GM12872 (cell line): ENCODE data around the gene DBH.

Experiments
- TF ChIP-seq, protein P1 (sequence below): IDR thresholded peaks from 3 replicates; pipeline ENCODE4 v1.5.1; 2011; ENCODE audit warnings: low read depth, mild to moderate bottlenecking, low read length, moderate library complexity; ENCODE audit not compliant: insufficient read depth

DBH gene

DNA sequence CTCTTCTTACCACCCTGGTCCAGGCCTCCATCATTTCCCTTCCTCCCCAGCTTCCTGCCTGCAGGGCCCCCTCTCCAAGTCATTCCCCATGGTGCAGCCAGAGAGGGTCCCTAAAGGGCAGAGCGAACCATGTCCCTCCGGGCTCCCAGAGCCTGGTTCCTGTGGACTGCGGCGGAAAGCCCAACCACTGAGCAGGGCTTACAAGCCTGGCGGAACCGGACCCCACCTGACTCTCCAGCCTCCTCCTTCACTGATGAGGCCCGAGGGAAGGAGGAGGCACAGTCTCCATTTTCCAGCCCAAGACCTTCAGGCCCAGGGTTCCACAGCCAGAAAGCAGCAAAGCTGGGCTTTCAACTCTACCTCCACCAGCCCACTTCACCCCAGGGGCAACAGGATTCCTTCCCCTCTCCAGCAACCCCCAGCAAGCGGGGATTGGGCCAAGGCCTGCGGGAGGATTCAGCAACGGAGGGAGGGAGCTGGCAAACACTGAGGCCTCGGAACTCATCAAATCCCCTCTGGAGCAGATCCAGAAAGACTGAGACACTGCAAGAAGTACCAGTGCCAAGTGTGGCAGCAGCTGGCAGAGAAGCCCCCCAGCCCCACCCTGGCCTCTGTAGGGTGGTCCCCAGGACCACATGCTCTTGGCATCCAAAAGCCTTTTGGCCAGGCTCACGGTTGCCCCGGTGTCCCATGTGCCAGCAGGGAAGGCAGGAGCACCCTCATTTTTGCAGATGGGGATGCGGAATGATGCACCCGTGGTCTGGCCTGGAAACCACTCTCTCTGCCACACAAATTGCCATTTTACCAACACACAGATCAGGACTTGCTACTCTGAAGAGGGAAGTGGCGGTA, 30.1 kb upstream of the DBH start:
- TF ChIP-seq, protein P1, sequence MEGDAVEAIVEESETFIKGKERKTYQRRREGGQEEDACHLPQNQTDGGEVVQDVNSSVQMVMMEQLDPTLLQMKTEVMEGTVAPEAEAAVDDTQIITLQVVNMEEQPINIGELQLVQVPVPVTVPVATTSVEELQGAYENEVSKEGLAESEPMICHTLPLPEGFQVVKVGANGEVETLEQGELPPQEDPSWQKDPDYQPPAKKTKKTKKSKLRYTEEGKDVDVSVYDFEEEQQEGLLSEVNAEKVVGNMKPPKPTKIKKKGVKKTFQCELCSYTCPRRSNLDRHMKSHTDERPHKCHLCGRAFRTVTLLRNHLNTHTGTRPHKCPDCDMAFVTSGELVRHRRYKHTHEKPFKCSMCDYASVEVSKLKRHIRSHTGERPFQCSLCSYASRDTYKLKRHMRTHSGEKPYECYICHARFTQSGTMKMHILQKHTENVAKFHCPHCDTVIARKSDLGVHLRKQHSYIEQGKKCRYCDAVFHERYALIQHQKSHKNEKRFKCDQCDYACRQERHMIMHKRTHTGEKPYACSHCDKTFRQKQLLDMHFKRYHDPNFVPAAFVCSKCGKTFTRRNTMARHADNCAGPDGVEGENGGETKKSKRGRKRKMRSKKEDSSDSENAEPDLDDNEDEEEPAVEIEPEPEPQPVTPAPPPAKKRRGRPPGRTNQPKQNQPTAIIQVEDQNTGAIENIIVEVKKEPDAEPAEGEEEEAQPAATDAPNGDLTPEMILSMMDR, result no peak

DNA sequence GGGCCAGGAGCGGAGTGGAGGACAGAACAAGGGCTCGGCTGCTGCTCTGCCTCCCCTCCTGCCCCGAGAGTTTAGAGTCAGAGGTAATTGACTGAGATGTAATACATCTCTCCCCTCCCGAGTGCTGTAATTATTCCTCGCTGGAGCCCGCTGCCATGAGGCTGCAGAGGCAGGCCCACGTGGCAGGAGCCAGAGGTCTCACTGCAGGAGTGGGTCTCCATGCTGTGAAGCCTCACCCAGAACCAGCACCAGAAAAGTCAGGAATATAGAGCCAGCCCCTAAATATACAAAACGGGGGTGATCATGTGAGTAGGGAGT, 29.5 kb upstream of the DBH start:
- TF ChIP-seq, protein P1, result no peak

DNA sequence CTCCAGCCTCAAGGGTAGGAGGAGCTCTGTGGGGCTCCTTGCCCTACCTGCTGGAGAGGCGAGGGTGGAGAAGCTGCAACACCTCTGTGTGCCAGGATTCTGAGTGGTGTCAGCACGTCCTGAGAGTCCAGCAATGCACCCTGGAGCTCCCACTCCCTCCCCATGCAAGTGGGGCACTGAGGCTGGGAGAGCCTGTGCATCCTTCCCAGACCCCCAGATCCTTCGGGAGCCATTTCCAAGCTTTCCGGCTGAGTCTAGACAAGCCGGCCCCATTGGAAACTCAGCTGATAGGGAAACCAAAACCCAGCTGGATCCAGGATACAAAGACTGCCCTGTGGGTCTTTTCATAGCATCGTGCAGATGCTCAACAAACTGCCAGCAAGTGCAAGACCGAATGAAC, 28.8 kb upstream of the DBH start:
- TF ChIP-seq, protein P1, result no peak

DNA sequence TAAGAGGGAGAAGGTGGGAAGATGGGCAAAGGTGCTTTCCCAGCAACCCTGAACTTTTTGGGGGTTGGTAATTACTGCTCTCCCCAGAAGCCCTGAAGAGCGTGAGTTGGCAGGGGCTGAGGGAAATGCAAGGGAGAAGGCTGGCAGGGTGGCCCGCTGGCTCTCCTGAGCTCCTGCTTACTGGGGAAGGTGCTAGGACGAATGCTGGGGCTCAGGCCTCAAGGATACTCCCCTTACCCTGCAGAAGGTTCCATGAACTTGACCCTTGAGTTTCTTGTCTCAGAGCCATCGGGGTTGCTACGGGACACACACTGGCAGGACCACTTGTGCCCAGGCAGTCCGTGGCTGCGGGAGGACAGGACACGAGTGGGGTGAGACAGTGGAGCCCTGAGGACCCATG, 28.2 kb upstream of the DBH start:
- TF ChIP-seq, protein P1, result no peak

DNA sequence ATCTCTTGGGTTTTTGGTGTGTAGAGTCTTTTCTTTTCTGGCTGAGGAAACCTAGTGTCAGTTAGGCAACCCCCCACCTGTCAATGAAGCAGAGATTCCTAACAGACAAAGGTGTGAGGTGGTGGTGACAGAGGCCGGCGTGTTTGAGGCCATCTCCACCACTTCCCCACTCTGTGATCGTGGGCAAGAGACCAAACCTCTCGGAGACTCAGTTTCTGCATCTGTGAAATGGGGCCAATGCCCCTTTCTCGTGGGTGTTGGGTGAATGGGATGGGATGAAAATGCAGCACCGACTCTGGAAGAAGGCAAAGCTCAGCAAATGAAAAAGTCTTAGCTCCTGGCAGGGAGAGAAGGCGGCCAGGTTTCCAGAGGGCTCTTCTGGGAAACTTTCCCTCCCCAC, 27.8 kb upstream of the DBH start:
- TF ChIP-seq, protein P1, result no peak

DNA sequence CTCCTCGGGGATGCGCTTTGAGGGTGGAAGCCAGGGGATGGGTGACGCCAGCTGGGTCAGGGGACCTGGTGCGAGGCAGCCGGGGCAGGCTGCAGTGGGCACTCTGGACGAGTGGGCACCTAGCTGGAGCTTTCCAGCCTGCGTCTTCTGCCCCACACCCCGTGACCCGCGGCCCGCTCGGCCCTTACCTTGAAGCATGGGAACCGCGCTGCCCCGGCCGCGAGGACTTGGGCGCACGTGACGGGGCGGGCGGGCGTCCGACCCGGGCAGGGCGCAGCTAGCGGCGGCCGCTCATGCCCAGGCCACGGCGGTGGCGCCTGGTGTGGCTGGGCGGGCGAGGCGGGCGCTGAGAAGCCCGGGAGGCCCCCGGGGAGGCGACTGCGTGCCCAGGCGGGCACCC, 27.3 kb upstream of the DBH start:
- TF ChIP-seq, protein P1, result no peak

DNA sequence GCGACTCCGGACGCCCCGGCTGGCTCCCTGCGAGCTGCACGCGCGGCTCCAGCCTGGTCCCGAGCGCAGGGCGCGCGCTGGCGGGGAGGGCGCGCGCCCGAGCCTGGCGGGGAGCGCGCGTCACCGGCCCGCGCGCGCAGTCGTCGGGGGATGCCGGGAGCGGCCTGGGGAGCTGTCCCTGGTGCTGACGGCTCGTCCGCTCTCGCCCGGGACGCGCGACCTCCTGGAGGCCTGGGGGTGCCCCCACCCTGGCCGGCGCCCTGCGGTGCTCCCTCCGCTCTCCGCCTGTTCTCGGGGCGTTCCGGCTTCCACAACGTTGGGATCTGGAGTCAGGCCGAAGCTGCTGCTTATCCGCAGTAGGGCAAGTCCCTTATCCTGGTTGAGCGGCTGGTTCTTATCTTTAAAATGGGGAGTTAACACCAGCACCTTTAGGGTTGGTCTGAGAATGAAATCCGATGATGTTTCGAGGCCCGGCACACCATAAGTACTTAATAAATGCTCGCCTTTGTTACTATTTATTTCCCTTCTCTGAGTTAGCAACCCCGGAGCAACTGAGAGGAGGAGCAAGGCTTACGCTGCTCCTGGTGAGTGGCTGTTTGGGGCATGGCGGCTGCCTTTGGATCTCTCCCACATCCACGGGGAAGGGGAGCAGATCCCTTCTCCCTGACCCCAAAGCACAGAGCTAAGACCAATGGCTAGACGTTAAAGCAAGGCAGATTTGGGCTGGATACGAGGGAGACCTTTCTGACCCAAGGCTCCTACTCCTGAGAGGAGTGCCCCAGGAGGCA, 26.7 kb upstream of the DBH start, which contains the start of gene FAM163B:
Gene FAM163B, minus strand, starts transcription at position 79 of the 788 bp plus-strand sequence. CDS start 29,166 bp downstream, outside the sequence.
- TF ChIP-seq, protein P1, result no peak
